Measurements from ENCODE around the gene PEX10. TPM values are rescaled to one million over a fixed set of nuclear protein-coding genes. Genes with fewer than 3 reads are reported as not detected.
A peak's percentile ranks its signal among the peaks of the same experiment; 100 is the strongest.

PEX10 gene
- total and polyA plus RNA-seq, 10 of the 15 experiments (the other 5 are each of a cell fraction or from before 2014, with no cell fraction given): 0.24 to 24.9 (median 16.8) TPM; not detected in 1

- Histone ChIP-seq H3K4me1 (ENCODE audit: control insufficient read depth, insufficient read depth, low read length) (no peaks in the 10 kb centered on the region), H3K79me2 (ENCODE audit: control insufficient read depth, insufficient read depth, low read length) (no peaks in the 10 kb centered on the region), H3K27me3 (replicated peaks in 1 of 2; ENCODE audit: control insufficient read depth in 2 of 2, insufficient read depth in 2 of 2, low read length in 1 of 2) (no peaks in the 10 kb centered on the region; a peak in 1 of 4 replicates), H3K4me2 (ENCODE audit: control insufficient read depth, insufficient read depth) (no peak overlapping the region), H4K20me1 (ENCODE audit: control insufficient read depth, insufficient read depth) (no peaks in the 10 kb centered on the region), H2AFZ (ENCODE audit: control insufficient read depth, low read depth, low read length) (no peak overlapping the region), H3K36me3 (ENCODE audit: control insufficient read depth in 2 of 2, insufficient read depth in 2 of 2, low read length in 1 of 2) (no peaks in the 10 kb centered on the region), H3K9me3 (replicated peaks; ENCODE audit: control insufficient read depth, insufficient read depth, low read length) (no peaks in the 10 kb centered on the region), H3K4me3 (no peak overlapping the region), H3K9ac (ENCODE audit: control insufficient read depth, insufficient read depth, low read length) (no peak overlapping the region), H3K27ac (ENCODE audit: control insufficient read depth, insufficient read depth) (no peak overlapping the region)
- ATAC-seq (0 out of 3 replicates have a peak, but pooled peaks have one; percentile 16), FAIRE-seq (no peak), DNase-seq (ENCODE audit: low read depth, low spot score) (no peak)
- POLR2A ChIA-PET: no interaction called here
- no TSS peak for BruUV-seq (replicated peaks)
- RAD21 ChIA-PET (ENCODE audit: unreplicated experiment): no interaction called here
- intact Hi-C loops (cut with micrococcal nuclease; ENCODE audit: unreplicated experiment) (no loop called here), in situ Hi-C loops (cut with MboI) (no loop called here)
- CTCF ChIA-PET: interaction anchor here (1.4 kb wide), 1 partner anchor 87 kb away, joined by 4 read pairs; no protein-coding TSS in a partner anchor
- SMC1A ChIA-PET (ENCODE audit: uncharacterized antibody, unreplicated experiment): no interaction called here
- 0 out of 2 replicates have a peak, but pooled peaks have one; percentile 10 for TF ChIP-seq SPI1 (IDR thresholded peaks at IDR 0.05; ENCODE audit: borderline replicate concordance, insufficient read depth, low read depth, low read length)
- no peak for TF ChIP-seq MXI1 (IDR thresholded peaks at IDR 0.05; ENCODE audit: low read depth, low read length)
- 19% methylated on average over 8 of the region's 8 CpGs for WGBS (ENCODE audit: insufficient coverage, insufficient replicate concordance, low lambda C conversion rate, missing lambda C conversion rate)
Measured at GRCh38 chr1:2460203-2460602, 47.8 kb upstream of the PEX10 start.

- H3K36me3 ChIP-seq (ENCODE audit: control insufficient read depth in 2 of 2, insufficient read depth in 2 of 2, low read length in 1 of 2): no peaks in the 10 kb centered on the region
- no peak overlapping the region for H2AFZ ChIP-seq (ENCODE audit: control insufficient read depth, low read depth, low read length)
- H4K20me1 ChIP-seq (ENCODE audit: control insufficient read depth, insufficient read depth): no peaks in the 10 kb centered on the region
- ATAC-seq (no peak), DNase-seq (ENCODE audit: low read depth, low spot score) (no peak), FAIRE-seq (no peak)
- ChIA-PET RAD21 (ENCODE audit: unreplicated experiment) (no interaction called here), SMC1A (ENCODE audit: uncharacterized antibody, unreplicated experiment) (no interaction called here), CTCF (interaction anchor here (1.4 kb wide), 1 partner anchor 88 kb away, joined by 4 read pairs; no protein-coding TSS in a partner anchor), POLR2A (no interaction called here)
- H3K4me1 ChIP-seq (ENCODE audit: control insufficient read depth, insufficient read depth, low read length): no peaks in the 10 kb centered on the region
- no peak overlapping the region for H3K4me2 ChIP-seq (ENCODE audit: control insufficient read depth, insufficient read depth)
- no peaks in the 10 kb centered on the region for H3K9me3 ChIP-seq (replicated peaks; ENCODE audit: control insufficient read depth, insufficient read depth, low read length)
- no peak overlapping the region for H3K9ac ChIP-seq (ENCODE audit: control insufficient read depth, insufficient read depth, low read length)
- H3K27ac ChIP-seq (ENCODE audit: control insufficient read depth, insufficient read depth): no peak overlapping the region
- no peaks in the 10 kb centered on the region; a peak in 1 of 4 replicates for H3K27me3 ChIP-seq (replicated peaks in 1 of 2; ENCODE audit: control insufficient read depth in 2 of 2, insufficient read depth in 2 of 2, low read length in 1 of 2)
- intact Hi-C loops (cut with micrococcal nuclease; ENCODE audit: unreplicated experiment) (no loop called here), in situ Hi-C loops (cut with MboI) (no loop called here)
- no TSS peak for BruUV-seq (replicated peaks)
- H3K4me3 ChIP-seq: no peak overlapping the region
- WGBS (ENCODE audit: insufficient coverage, insufficient replicate concordance, low lambda C conversion rate, missing lambda C conversion rate): 55% methylated on average over 23 of the region's 23 CpGs
- H3K79me2 ChIP-seq (ENCODE audit: control insufficient read depth, insufficient read depth, low read length): no peaks in the 10 kb centered on the region
- TF ChIP-seq SUZ12 (IDR thresholded peaks at IDR 0.05; ENCODE audit: unreplicated experiment): no peak
- TF ChIP-seq RELA (IDR thresholded peaks at IDR 0.05; ENCODE audit: borderline replicate concordance, partially characterized antibody): no peak
- TF ChIP-seq STAT1 (conservative IDR thresholded peaks at IDR 0.05): no peak
- TF ChIP-seq, protein P1, sequence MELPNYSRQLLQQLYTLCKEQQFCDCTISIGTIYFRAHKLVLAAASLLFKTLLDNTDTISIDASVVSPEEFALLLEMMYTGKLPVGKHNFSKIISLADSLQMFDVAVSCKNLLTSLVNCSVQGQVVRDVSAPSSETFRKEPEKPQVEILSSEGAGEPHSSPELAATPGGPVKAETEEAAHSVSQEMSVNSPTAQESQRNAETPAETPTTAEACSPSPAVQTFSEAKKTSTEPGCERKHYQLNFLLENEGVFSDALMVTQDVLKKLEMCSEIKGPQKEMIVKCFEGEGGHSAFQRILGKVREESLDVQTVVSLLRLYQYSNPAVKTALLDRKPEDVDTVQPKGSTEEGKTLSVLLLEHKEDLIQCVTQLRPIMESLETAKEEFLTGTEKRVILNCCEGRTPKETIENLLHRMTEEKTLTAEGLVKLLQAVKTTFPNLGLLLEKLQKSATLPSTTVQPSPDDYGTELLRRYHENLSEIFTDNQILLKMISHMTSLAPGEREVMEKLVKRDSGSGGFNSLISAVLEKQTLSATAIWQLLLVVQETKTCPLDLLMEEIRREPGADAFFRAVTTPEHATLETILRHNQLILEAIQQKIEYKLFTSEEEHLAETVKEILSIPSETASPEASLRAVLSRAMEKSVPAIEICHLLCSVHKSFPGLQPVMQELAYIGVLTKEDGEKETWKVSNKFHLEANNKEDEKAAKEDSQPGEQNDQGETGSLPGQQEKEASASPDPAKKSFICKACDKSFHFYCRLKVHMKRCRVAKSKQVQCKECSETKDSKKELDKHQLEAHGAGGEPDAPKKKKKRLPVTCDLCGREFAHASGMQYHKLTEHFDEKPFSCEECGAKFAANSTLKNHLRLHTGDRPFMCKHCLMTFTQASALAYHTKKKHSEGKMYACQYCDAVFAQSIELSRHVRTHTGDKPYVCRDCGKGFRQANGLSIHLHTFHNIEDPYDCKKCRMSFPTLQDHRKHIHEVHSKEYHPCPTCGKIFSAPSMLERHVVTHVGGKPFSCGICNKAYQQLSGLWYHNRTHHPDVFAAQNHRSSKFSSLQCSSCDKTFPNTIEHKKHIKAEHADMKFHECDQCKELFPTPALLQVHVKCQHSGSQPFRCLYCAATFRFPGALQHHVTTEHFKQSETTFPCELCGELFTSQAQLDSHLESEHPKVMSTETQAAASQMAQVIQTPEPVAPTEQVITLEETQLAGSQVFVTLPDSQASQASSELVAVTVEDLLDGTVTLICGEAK (IDR thresholded peaks at IDR 0.05; ENCODE audit: borderline replicate concordance): no peak
- TF ChIP-seq RBBP5 (conservative IDR thresholded peaks at IDR 0.05): no peak
- TF ChIP-seq ZBTB4 (CRISPR knock-in tag; IDR thresholded peaks at IDR 0.05): no peak
- no peak for TF ChIP-seq ZBED1 (IDR thresholded peaks at IDR 0.05; ENCODE audit: borderline replicate concordance)
- no peak for TF ChIP-seq FOXK2 (IDR thresholded peaks at IDR 0.05)
- TF ChIP-seq SPI1 (IDR thresholded peaks at IDR 0.05; ENCODE audit: borderline replicate concordance, insufficient read depth, low read depth, low read length): no peak
- TF ChIP-seq ZNF274 (IDR thresholded peaks at IDR 0.05; ENCODE audit: insufficient read depth, insufficient read length): no peak
Measured at GRCh38 chr1:2459757-2460156, 47.4 kb upstream of the PEX10 start.
